A549 (cell line): ENCODE results near the gene FKTN. TPM values are rescaled to one million over a fixed set of nuclear protein-coding genes. Genes with fewer than 3 reads are reported as not detected.

Experiments
- ATAC-seq, 2 experiments: fragments of 200-7000 bp in 1 of 2; fragments of >200 bp in 1 of 2; cut with Nextera tagmentation in 1 of 2; cut with Tn5 transposase in 1 of 2; 3 replicates each; pipeline versions ENCODE4 v1.8.0 to v1.9.1; 2018 to 2020; ENCODE audit warnings: mild to moderate bottlenecking in 1 of 2, moderate library complexity in 1 of 2
- CTCF ChIA-PET: fragments of 300-600 bp; sonication (Branson Sonifier 250); formaldehyde crosslinking; extraction: SDS; loops from one replicate; lab custom pipeline; 2021; ENCODE audit warnings: antibody characterized with exemption, inconsistent platforms; lab: Yijun Ruan, JAX
- POLR2A ChIA-PET: fragments of 350-600 bp; formaldehyde crosslinking; extraction: SDS; loops from one replicate; lab custom pipeline; 2021; ENCODE audit warnings: antibody characterized with exemption, inconsistent platforms; lab: Yijun Ruan, JAX
- DNase-seq, 2 experiments: peaks; one replicate each; pipeline versions ENCODE4 v3.0.0 to v3.0.0-alpha.2; 2011 to 2016; ENCODE audit warnings: low read depth in 1 of 2, low spot score in 1 of 2
- FAIRE-seq: peaks from 2 replicates; lab custom pipeline; 2011; peaks lifted over from hg19 to GRCh38; lab: Jason Lieb, UNC
- H3K27ac ChIP-seq, 2 experiments: fragments of >200 bp; sonication (Bioruptor Twin); formaldehyde crosslinking; 3 replicates each; pipeline ENCODE4 v1.5.1; 2016 to 2017
- H3K4me1 ChIP-seq: fragments of >200 bp; sonication (Bioruptor Twin); formaldehyde crosslinking; 3 replicates; pipeline ENCODE4 v1.6.1; 2016
- H3K4me2 ChIP-seq: fragments of >200 bp; sonication (Bioruptor Twin); formaldehyde crosslinking; 3 replicates; pipeline ENCODE4 v1.6.1; 2016
- H3K4me3 ChIP-seq: fragments of >200 bp; sonication (Bioruptor Twin); formaldehyde crosslinking; 3 replicates; pipeline ENCODE4 v1.5.1; 2016
- H3K9me3 ChIP-seq: fragments of >200 bp; sonication (Bioruptor Twin); formaldehyde crosslinking; 3 replicates; pipeline ENCODE4 v1.6.1; 2016
- BHLHE40 ChIP-seq: IDR thresholded peaks from 2 replicates; pipeline ENCODE4 v1.6.1; 2012; ENCODE audit warnings: low read depth, low read length, inconsistent platforms
- CEBPB ChIP-seq, 2 experiments: fragments of >200 bp in 1 of 2; sonication (Bioruptor Twin) in 1 of 2; formaldehyde crosslinking in 1 of 2; IDR thresholded peaks; 2 replicates each; pipeline ENCODE4 v1.6.1; 2012 to 2016
- EP300 ChIP-seq, 2 experiments: fragments of >200 bp; sonication (Bioruptor Twin); formaldehyde crosslinking; IDR thresholded peaks; 2 replicates in 1 of 2; 3 replicates in 1 of 2; pipeline ENCODE4 v1.6.1; 2016 to 2017
- FOSL2 ChIP-seq, 2 experiments: fragments of 450-650 bp in 1 of 2; fragments of >200 bp in 1 of 2; sonication (Bioruptor Twin) in 1 of 2; formaldehyde crosslinking; IDR thresholded peaks; 2 replicates each; pipeline versions ENCODE4 v1.5.0 to v1.6.1; 2016 to 2020; ENCODE audit warnings: mild to moderate bottlenecking in 1 of 2, moderate library complexity in 1 of 2
- FOXS1 ChIP-seq: fragments of 250-450 bp; sonication (Bioruptor Pico); IDR thresholded peaks from 2 replicates; pipeline ENCODE4 v1.5.0; 2020; ENCODE audit warnings: mild to moderate bottlenecking, moderate library complexity
- GATA3 ChIP-seq: IDR thresholded peaks from 2 replicates; pipeline ENCODE4 v1.6.1; 2012; ENCODE audit warnings: borderline replicate concordance
- HDAC2 ChIP-seq: fragments of 200-600 bp; sonication (generic); IDR thresholded peaks from 2 replicates; pipeline ENCODE4 v1.6.1; 2016
- HEYL ChIP-seq: fragments of 250-450 bp; sonication (Bioruptor Pico); IDR thresholded peaks from 2 replicates; pipeline ENCODE4 v1.8.0; 2021; ENCODE audit warnings: mild to moderate bottlenecking, moderate library complexity
- HOXB13 ChIP-seq: fragments of 250-450 bp; sonication (Bioruptor Pico); IDR thresholded peaks from 2 replicates; pipeline ENCODE4 v1.5.0; 2020; ENCODE audit warnings: low read depth, mild to moderate bottlenecking, moderate library complexity
- HOXB5 ChIP-seq: fragments of 250-450 bp; sonication (Bioruptor Pico); IDR thresholded peaks from 2 replicates; pipeline ENCODE4 v1.5.0; 2020; ENCODE audit warnings: mild to moderate bottlenecking, moderate library complexity
- JUN ChIP-seq, 2 experiments: fragments of >200 bp; sonication (Bioruptor Twin); formaldehyde crosslinking; IDR thresholded peaks; 2 replicates in 1 of 2; 3 replicates in 1 of 2; pipeline ENCODE4 v1.6.1; 2016 to 2017
- KDM5A ChIP-seq: fragments of 200-600 bp; sonication (generic); IDR thresholded peaks from 2 replicates; pipeline ENCODE4 v1.6.1; 2016; ENCODE audit warnings: antibody characterized with exemption, mild to moderate bottlenecking
- MAFK ChIP-seq: fragments of 450-650 bp; IDR thresholded peaks from 2 replicates; pipeline ENCODE4 v1.6.1; 2014; ENCODE audit not compliant: partially characterized antibody
- NFE2L2 ChIP-seq: fragments of 150-350 bp; conservative IDR thresholded peaks from 2 replicates; pipeline ENCODE4 v1.6.1; 2014; ENCODE audit warnings: low read length
- NPAS2 ChIP-seq: fragments of 250-450 bp; sonication (Bioruptor Pico); IDR thresholded peaks from 2 replicates; pipeline ENCODE4 v1.8.0; 2022; ENCODE audit warnings: mild to moderate bottlenecking, moderate library complexity, borderline replicate concordance
- RARB ChIP-seq: fragments of 250-450 bp; sonication (Bioruptor Pico); IDR thresholded peaks from 2 replicates; pipeline ENCODE4 v1.8.0; 2021; ENCODE audit warnings: mild to moderate bottlenecking, moderate library complexity
- RNF2 ChIP-seq: fragments of 200-600 bp; sonication (generic); IDR thresholded peaks from 2 replicates; pipeline ENCODE4 v1.6.1; 2016; ENCODE audit warnings: low read depth, mild to moderate bottlenecking, antibody characterized with exemption, moderate library complexity, borderline replicate concordance
- TP53 ChIP-seq: fragments of 250-450 bp; sonication (Bioruptor Pico); IDR thresholded peaks from 2 replicates; pipeline ENCODE4 v1.5.0; 2021; ENCODE audit warnings: mild to moderate bottlenecking, moderate library complexity
- ZNF302 ChIP-seq: fragments of 250-450 bp; sonication (Bioruptor Pico); IDR thresholded peaks from 2 replicates; pipeline ENCODE4 v1.9.0; 2021; ENCODE audit warnings: inconsistent platforms, mild to moderate bottlenecking, moderate library complexity
- WGBS: methylation state at CpG from one replicate; pipeline ENCODE4 v1.1.6; 2017; ENCODE audit errors: missing lambda C conversion rate; 5-methylcytosine and 5-hydroxymethylcytosine counted together
- polyA plus RNA-seq, 4 experiments: library from polyadenylated mRNA; depleted of rRNA in 3 of 4; stranded (reverse); fragments of >200 nt; fragmentation: RNase III in 1 of 4; extraction: RNeasy Plus Mini Kit Qiagen cat#74134 plus additional on column Dnase treatment in 1 of 4; gene quantifications; 2 replicates in 3 of 4; 3 replicates in 1 of 4; pipeline ENCODE4 v1.2.3, GENCODE V29; 2011 to 2017
- TF ChIP-seq, protein P1 (sequence below): fragments of 200-600 bp; sonication (generic); IDR thresholded peaks from 2 replicates; pipeline ENCODE4 v1.6.1; 2016; ENCODE audit warnings: antibody characterized with exemption, mild to moderate bottlenecking, moderate library complexity
- TF ChIP-seq, protein P2 (sequence below): fragments of >200 bp; sonication (Bioruptor Twin); formaldehyde crosslinking; IDR thresholded peaks from 2 replicates; pipeline ENCODE4 v1.6.1; 2016
- TF ChIP-seq, protein P3 (sequence below): fragments of 450-650 bp; IDR thresholded peaks from 2 replicates; pipeline ENCODE4 v1.6.1; 2014; ENCODE audit warnings: antibody characterized with exemption
- TF ChIP-seq, protein P4 (sequence below): fragments of 150-350 bp; IDR thresholded peaks from 2 replicates; pipeline ENCODE4 v1.6.1; 2014; ENCODE audit warnings: low read depth, mild to moderate bottlenecking, low read length

FKTN gene
- polyA plus RNA-seq, 2 of the 4 experiments (the other 2 are of a cell fraction), result 10.3 to 21.0 TPM

DNA sequence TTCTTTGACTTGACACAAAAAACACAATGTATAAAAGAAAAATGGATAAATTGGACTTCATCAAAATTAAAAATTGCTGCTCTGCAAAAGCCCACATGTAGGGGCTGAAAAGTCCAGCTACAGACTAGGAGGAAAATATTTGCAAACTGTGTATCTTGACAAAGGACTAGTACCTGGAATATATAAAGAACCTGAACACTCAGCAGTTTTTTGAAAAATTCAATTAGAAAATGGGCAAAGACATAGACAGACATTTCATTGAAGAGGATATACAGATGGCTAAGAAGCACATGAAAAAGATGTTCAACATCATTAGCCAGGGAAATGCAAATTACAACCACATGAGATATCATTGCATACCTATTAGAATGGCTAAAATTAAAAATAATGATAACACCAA lies 85.9 kb downstream of the FKTN start:
- POLR2A ChIA-PET, result no interaction called here
- no peak for DNase-seq
- no peak overlapping the region for H3K4me3 ChIP-seq
- peaks cover 3% of the 10 kb centered on the region; the same call in 1 of the 3 replicates for H3K9me3 ChIP-seq
- no peak overlapping the region for H3K4me2 ChIP-seq
- TF ChIP-seq GATA3, result no peak
- no peak for TF ChIP-seq HOXB13 (CRISPR knock-in tag)
- TF ChIP-seq MAFK, result peak; percentile 57
- no peak for TF ChIP-seq EP300 (IDR thresholded peaks at IDR 0.05)
- FAIRE-seq, result no peak
- CTCF ChIA-PET, result no interaction called here
- ATAC-seq, result no peak
- no peaks in the 10 kb centered on the region for H3K4me1 ChIP-seq
- no peak overlapping the region for H3K27ac ChIP-seq

DNA sequence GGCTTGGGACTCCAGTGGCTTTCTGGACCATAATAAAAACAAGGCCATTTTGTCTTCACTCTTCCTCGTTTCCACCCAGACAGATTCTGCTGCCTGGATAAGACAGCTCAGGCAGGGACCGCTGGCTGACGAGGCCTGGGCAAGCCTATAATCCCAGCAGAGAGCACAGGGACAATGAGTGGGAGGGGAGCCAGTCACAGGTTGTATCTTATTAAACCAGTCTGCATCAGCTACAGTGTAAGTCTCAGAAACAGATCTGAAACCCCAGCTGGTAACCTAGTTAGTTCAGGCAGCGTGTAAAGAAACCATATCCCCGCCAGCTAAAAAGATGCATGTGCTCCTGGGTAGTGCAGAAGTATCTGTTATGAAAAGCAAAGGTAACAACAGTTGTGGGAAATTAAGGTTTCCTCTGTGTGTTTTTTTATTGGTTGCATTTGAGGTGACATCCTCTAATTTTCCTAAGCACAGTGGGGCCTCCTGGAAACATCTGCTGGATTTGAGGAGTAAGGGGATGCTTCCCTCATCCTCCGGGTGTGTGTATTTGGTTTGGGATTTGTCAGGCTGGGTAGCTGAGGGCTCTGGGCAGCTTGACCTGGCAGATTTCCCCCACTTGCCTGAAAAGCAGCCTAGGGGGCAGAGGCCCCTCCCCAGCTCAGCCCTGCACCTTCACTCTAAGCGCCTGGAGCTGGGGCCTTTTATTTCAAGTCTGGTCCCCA lies 89.1 kb downstream of the FKTN start:
- no peak for DNase-seq
- H3K4me3 ChIP-seq, result no peak overlapping the region
- H3K4me1 ChIP-seq, result no peaks in the 10 kb centered on the region
- CTCF ChIA-PET, result interaction anchor here (1.2 to 2.6 kb wide), 3 partner anchors 9 to 10 kb away, joined by 3 to 9 read pairs (median 4); no protein-coding TSS in a partner anchor
- FAIRE-seq, result no peak
- WGBS, result 86% methylated on average over 7 of the region's 7 CpGs
- POLR2A ChIA-PET, result no interaction called here
- ATAC-seq, result no peak
- no peak overlapping the region for H3K27ac ChIP-seq
- no peak for TF ChIP-seq HEYL (CRISPR knock-in tag)
- TF ChIP-seq, protein P1, sequence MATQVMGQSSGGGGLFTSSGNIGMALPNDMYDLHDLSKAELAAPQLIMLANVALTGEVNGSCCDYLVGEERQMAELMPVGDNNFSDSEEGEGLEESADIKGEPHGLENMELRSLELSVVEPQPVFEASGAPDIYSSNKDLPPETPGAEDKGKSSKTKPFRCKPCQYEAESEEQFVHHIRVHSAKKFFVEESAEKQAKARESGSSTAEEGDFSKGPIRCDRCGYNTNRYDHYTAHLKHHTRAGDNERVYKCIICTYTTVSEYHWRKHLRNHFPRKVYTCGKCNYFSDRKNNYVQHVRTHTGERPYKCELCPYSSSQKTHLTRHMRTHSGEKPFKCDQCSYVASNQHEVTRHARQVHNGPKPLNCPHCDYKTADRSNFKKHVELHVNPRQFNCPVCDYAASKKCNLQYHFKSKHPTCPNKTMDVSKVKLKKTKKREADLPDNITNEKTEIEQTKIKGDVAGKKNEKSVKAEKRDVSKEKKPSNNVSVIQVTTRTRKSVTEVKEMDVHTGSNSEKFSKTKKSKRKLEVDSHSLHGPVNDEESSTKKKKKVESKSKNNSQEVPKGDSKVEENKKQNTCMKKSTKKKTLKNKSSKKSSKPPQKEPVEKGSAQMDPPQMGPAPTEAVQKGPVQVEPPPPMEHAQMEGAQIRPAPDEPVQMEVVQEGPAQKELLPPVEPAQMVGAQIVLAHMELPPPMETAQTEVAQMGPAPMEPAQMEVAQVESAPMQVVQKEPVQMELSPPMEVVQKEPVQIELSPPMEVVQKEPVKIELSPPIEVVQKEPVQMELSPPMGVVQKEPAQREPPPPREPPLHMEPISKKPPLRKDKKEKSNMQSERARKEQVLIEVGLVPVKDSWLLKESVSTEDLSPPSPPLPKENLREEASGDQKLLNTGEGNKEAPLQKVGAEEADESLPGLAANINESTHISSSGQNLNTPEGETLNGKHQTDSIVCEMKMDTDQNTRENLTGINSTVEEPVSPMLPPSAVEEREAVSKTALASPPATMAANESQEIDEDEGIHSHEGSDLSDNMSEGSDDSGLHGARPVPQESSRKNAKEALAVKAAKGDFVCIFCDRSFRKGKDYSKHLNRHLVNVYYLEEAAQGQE, result no peak
- no peak for TF ChIP-seq JUN (IDR thresholded peaks at IDR 0.05)
- no peak for TF ChIP-seq CEBPB (IDR thresholded peaks at IDR 0.05)
- TF ChIP-seq FOXS1 (CRISPR knock-in tag), result no peak
- TF ChIP-seq HOXB13 (CRISPR knock-in tag), result no peak
- no peak for TF ChIP-seq HDAC2
- TF ChIP-seq TP53, result no peak
- TF ChIP-seq, protein P2, sequence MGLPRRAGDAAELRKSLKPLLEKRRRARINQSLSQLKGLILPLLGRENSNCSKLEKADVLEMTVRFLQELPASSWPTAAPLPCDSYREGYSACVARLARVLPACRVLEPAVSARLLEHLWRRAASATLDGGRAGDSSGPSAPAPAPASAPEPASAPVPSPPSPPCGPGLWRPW, result no peak
- TF ChIP-seq, protein P3, sequence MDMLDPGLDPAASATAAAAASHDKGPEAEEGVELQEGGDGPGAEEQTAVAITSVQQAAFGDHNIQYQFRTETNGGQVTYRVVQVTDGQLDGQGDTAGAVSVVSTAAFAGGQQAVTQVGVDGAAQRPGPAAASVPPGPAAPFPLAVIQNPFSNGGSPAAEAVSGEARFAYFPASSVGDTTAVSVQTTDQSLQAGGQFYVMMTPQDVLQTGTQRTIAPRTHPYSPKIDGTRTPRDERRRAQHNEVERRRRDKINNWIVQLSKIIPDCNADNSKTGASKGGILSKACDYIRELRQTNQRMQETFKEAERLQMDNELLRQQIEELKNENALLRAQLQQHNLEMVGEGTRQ, result no peak
- TF ChIP-seq ZNF302 (CRISPR knock-in tag), result no peak
- no peak for TF ChIP-seq KDM5A
- TF ChIP-seq HOXB5 (CRISPR knock-in tag), result no peak
- no peak for TF ChIP-seq NFE2L2
- no peak for TF ChIP-seq NPAS2 (CRISPR knock-in tag)
- TF ChIP-seq FOSL2 (IDR thresholded peaks at IDR 0.05), result no peak
- no peak for TF ChIP-seq FOSL2 (CRISPR knock-in tag; IDR thresholded peaks at IDR 0.05)
- TF ChIP-seq RNF2, result no peak
- TF ChIP-seq RARB (CRISPR knock-in tag), result no peak
- no peak for TF ChIP-seq BHLHE40
- TF ChIP-seq, protein P4, sequence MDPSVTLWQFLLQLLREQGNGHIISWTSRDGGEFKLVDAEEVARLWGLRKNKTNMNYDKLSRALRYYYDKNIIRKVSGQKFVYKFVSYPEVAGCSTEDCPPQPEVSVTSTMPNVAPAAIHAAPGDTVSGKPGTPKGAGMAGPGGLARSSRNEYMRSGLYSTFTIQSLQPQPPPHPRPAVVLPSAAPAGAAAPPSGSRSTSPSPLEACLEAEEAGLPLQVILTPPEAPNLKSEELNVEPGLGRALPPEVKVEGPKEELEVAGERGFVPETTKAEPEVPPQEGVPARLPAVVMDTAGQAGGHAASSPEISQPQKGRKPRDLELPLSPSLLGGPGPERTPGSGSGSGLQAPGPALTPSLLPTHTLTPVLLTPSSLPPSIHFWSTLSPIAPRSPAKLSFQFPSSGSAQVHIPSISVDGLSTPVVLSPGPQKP, result no peak
- H3K4me2 ChIP-seq, result no peak overlapping the region
- peaks cover 2% of the 10 kb centered on the region; the same call in 1 of the 3 replicates for H3K9me3 ChIP-seq
